Measurements from ENCODE around the gene C12orf43. TPM values are rescaled to one million over a fixed set of nuclear protein-coding genes. Genes with fewer than 3 reads are reported as not detected.

C12orf43 gene
- total and polyA plus RNA-seq, 3 donors from 2014 or later = 14.3 to 16.5 (median 15.9) TPM

DNA sequence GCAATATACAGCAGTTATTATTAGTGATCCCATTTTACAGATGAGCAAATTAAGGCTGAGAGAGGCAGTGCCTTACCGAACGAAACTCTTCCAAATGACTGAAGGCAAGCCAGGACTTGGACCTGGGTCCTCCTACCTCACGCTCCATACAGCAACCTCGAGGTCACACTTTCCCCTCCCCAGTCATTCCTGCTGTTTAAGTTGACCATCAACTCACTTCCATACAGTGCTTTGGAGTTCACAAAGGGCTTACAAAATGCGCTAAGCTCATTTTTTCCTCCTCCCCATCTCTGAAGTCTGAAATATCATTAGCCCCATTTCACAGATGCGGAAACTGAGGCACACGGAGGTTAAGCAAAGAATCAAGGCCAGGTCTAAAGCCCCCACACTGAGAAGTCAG is 33.6 kb downstream of the C12orf43 start:
- Histone ChIP-seq H3K4me1 (no peaks in the 10 kb centered on the region), H3K27ac (no peak overlapping the region), H3K27me3 (no peaks in the 10 kb centered on the region), H3K36me3 (ENCODE audit: low read depth, missing control alignments) (no peaks in the 10 kb centered on the region), H3K4me3 (no peak overlapping the region), H3K9me3 (no peaks in the 10 kb centered on the region)
- 82% methylated on average over 7 of the region's 7 CpGs for WGBS, 2 donors
- intact Hi-C loops (cut with DNase I; ENCODE audit: low total_unique reads) = no loop called here
- TF ChIP-seq, protein P1, sequence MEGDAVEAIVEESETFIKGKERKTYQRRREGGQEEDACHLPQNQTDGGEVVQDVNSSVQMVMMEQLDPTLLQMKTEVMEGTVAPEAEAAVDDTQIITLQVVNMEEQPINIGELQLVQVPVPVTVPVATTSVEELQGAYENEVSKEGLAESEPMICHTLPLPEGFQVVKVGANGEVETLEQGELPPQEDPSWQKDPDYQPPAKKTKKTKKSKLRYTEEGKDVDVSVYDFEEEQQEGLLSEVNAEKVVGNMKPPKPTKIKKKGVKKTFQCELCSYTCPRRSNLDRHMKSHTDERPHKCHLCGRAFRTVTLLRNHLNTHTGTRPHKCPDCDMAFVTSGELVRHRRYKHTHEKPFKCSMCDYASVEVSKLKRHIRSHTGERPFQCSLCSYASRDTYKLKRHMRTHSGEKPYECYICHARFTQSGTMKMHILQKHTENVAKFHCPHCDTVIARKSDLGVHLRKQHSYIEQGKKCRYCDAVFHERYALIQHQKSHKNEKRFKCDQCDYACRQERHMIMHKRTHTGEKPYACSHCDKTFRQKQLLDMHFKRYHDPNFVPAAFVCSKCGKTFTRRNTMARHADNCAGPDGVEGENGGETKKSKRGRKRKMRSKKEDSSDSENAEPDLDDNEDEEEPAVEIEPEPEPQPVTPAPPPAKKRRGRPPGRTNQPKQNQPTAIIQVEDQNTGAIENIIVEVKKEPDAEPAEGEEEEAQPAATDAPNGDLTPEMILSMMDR (IDR thresholded peaks at IDR 0.05) = no peak
- TF ChIP-seq POLR2A (IDR thresholded peaks at IDR 0.05) = no peak
- DNase-seq = no peak

DNA sequence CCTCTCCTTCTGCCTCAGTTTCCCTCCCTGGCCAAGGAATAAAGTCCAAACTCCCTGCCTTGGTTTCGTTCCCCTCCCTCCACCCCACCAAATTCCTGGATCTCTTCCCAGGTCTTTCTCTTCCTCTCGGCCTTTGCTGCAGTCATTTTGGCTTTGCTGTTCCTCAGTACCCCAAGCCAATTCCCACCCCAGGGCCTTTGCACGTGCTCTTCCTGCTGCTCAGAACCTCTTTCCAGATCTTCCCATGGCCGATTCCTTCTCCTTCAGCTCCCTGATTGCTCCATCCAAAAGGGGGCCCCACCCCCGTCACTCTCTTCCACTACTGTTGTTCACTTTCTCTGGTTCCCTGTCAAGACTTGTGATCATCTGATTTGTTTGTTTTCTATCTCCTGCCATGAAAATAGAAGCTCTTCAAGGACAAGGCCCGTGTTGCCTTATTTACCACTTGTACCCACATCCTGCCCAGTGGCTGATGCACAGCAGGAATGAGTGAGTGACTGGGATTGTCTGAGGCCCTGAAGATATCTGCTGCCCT is 34.8 kb downstream of the C12orf43 start:
- intact Hi-C loops (cut with DNase I; ENCODE audit: low total_unique reads) = no loop called here
- Histone ChIP-seq H3K36me3 (ENCODE audit: low read depth, missing control alignments) (no peaks in the 10 kb centered on the region), H3K27ac (no peak overlapping the region), H3K9me3 (no peaks in the 10 kb centered on the region), H3K27me3 (no peaks in the 10 kb centered on the region), H3K4me1 (no peaks in the 10 kb centered on the region), H3K4me3 (no peak overlapping the region)
- no peak for DNase-seq
- no peak for TF ChIP-seq POLR2A (IDR thresholded peaks at IDR 0.05)
- TF ChIP-seq, protein P1 (IDR thresholded peaks at IDR 0.05) = no peak
- 81 to 89% methylated on average over 6 of the region's 6 CpGs for WGBS, 2 donors

GRCh38 chr12:120980800-120981368 is 35.4 kb downstream of the C12orf43 start:
- Histone ChIP-seq H3K27me3 (no peaks in the 10 kb centered on the region), H3K27ac (no peak overlapping the region), H3K4me1 (no peaks in the 10 kb centered on the region), H3K9me3 (no peaks in the 10 kb centered on the region), H3K36me3 (ENCODE audit: low read depth, missing control alignments) (no peaks in the 10 kb centered on the region), H3K4me3 (no peak overlapping the region)
- no peak for DNase-seq
- TF ChIP-seq POLR2A (IDR thresholded peaks at IDR 0.05) = no peak
- TF ChIP-seq, protein P1 (IDR thresholded peaks at IDR 0.05) = no peak
- 77 to 78% methylated on average over 13 of the region's 13 CpGs for WGBS, 2 donors
- intact Hi-C loops (cut with DNase I; ENCODE audit: low total_unique reads) = no loop called here

DNA sequence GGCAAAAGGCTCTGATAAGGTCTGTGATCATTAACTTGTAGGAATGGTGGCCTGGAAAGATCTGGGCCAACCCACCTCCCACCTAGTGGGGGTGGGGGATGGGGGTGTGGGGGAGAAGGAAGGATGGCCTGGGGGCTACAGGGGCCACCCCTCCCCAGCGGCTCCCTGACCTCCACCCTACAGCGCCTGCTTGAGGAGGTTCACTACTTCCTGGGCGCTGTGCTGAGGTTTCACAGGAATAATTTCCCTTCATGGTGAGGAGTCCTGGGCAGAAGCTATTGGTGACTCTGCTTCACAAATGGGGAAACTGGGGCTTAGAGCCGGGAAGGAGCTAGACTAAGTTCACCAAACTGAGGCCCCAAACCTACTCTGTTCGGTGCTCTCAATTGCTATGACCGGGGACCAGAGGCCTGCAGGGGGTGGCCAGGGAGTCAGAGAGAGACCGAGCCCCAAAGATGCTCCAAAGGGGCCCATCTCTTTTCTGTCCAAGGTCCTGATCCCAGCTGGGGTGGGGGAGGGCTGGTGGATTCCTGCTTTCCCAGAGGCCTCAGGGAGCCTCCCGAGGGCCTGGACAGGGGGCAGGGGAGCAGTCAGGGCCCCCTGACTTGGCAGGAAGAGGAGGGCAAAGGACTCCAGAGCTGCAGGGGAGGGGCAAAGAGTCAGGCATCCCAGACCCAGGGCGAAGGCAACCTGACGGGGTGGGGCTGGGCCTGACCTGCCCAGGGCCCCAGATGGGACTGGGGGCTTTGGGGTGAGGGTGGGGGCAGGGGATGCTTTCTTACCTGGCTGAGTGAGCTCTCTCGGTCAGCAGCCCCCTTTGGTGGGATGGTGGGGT is 36.2 kb downstream of the C12orf43 start:
- Histone ChIP-seq H3K4me3 (no peak overlapping the region), H3K9me3 (no peaks in the 10 kb centered on the region), H3K27ac (no peak overlapping the region), H3K4me1 (no peaks in the 10 kb centered on the region), H3K27me3 (no peaks in the 10 kb centered on the region), H3K36me3 (ENCODE audit: low read depth, missing control alignments) (no peaks in the 10 kb centered on the region)
- TF ChIP-seq, protein P1 (IDR thresholded peaks at IDR 0.05) = no peak
- no peak for TF ChIP-seq POLR2A (IDR thresholded peaks at IDR 0.05)
- 75 to 83% methylated on average over 9 to 11 of the region's 11 CpGs for WGBS, 2 donors
- DNase-seq = no peak
- intact Hi-C loops (cut with DNase I; ENCODE audit: low total_unique reads) = loop anchor here (10.0 kb wide), 1 partner anchor 335 kb away; the partner anchor contains the start of gene CABP1
